ENCODE data around the gene CSN3.

The CSN3 gene

DNA sequence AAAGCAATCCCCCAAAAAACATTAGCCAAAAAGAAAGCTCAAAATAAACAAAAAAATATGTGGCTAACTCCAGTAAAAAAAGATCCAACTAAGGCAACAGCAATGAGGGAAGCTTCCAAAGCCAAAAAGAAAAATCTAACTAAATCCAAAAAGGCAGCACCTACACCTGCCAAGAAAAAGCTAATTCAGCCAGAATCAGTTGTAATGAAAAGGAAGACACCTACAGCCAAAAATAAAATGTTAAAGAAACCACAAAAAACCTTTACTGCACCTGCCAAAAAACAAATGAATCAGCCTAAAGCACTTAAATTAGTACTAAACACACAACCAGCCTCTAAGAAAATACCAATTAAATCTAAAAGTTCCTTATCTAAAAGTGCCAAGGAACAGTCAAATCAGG is 55.2 kb downstream of the CSN3 start:
- DNase-seq: no peak

DNA sequence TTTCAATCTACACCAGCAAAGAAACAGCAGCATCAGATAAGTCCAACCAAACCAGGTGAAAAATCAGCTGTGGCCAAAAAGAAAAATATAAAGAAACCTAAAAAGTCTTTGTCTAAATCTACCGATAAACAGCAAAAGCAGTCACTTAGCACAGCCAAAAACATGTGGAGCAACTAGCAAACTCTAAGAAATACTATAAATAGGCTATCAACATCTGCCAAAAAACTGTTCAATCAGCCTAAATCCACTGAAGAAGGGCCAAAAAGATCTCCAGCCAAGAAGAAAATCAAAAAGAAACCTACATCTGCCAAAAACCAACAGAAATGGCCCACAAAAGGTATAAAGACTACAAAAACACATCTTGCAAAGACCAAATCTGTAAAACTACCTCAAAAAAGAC is 55.7 kb downstream of the CSN3 start:
- no peak for DNase-seq

DNA sequence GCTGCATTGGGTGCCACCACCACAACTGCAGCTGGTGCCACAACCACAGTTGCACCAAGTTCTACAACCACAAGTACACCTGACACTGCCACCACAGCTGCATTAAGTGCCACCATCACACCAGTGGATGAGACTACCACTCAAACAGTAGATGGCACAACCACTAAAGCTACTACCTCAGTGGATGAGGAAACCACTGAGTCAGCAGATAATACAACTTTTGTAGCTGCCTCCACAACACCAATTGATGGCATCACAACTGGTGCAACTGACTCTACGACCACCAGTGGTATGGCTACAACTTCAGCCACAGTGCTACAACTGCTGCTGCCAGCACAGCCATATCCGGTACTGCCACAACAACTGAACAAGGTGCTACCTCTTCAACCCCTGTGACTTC is 57.2 kb downstream of the CSN3 start:
- DNase-seq: no peak

DNA sequence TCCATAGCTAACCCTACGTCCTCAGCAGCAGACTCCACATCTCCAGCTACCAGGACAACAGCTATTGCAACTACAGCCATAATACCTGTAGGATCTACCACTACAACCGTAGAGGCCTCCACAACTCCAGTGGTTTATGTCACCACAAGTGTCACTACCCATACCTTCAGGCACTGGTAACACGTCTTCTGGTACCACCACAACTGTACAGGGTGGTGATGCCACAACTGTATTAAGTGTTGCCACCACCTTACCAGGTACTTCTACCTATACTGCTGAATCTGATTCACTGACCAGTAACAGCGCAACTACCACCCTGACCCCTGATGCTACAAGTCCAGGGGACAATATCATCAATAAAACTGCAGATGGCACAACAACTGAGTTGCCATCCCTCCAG is 57.8 kb downstream of the CSN3 start:
- DNase-seq: no peak
